T-helper 17 cell (primary cell): Measurements from ENCODE around the gene RTL3. TPM values are rescaled to one million over a fixed set of nuclear protein-coding genes. Genes with fewer than 3 reads are reported as not detected.

Experiments
- ATAC-seq: fragments of 150-1000 bp; cut with Tn5 transposase; 2 replicates; pipeline ENCODE4 v1.10.0; 2021; ENCODE audit warnings: mild to moderate bottlenecking, moderate library complexity
- DNase-seq, 3 donors: peaks; one replicate each; pipeline versions ENCODE4 v3.0.0 to v3.0.0-alpha.2; 2020 to 2021
- H3K9me3 ChIP-seq: one replicate; pipeline ENCODE4 v1.7.0; 2013; ENCODE audit warnings: low read length, mild to moderate bottlenecking; ENCODE audit not compliant: control insufficient read depth, poor library complexity, severe bottlenecking
- H3K27ac Mint-ChIP-seq: one replicate; pipeline ENCODE4 v1.8.0; 2022; ENCODE audit warnings: mild to moderate bottlenecking, moderate library complexity, mixed read lengths
- H3K27me3 Mint-ChIP-seq: one replicate; pipeline ENCODE4 v1.8.0; 2022; ENCODE audit warnings: mixed read lengths
- H3K36me3 Mint-ChIP-seq: one replicate; pipeline ENCODE4 v1.8.0; 2022; ENCODE audit warnings: low read depth, mixed read lengths
- H3K4me1 Mint-ChIP-seq: one replicate; pipeline ENCODE4 v1.8.0; 2022; ENCODE audit warnings: mild to moderate bottlenecking, mixed read lengths
- H3K4me3 Mint-ChIP-seq: one replicate; pipeline ENCODE4 v1.8.0; 2022; ENCODE audit warnings: mild to moderate bottlenecking, moderate library complexity, mixed read lengths
- total RNA-seq, 4 donors: library from RNA in 2 of 4; stranded (reverse) in 2 of 4; gene quantifications; one replicate each; pipeline ENCODE4 v1.2.3 and lab custom pipeline; 2022 to 2026

RTL3 gene
- total RNA-seq (not detected), total RNA-seq (lab: John Stamatoyannopoulos, UW) (0 reads per million in 2 donors)

GRCh38 chrX:78658845-78659744 lies at the start of gene RTL3:
RTL3 (minus strand) TSS chrX:78659328; CDS start chrX:78658420, 908 bp downstream.
- Mint-ChIP-seq H3K36me3 (no peaks in the 10 kb centered on the region), H3K4me3 (no peak within 1 kb of the TSS), H3K27me3 (no peaks in the 10 kb centered on the region), H3K27ac (no peak within 1 kb of the TSS), H3K4me1 (peaks cover 2% of the 10 kb centered on the region)
- H3K9me3 ChIP-seq: no peaks in the 10 kb centered on the region
- ATAC-seq (no peak), DNase-seq (no peak)

DNA sequence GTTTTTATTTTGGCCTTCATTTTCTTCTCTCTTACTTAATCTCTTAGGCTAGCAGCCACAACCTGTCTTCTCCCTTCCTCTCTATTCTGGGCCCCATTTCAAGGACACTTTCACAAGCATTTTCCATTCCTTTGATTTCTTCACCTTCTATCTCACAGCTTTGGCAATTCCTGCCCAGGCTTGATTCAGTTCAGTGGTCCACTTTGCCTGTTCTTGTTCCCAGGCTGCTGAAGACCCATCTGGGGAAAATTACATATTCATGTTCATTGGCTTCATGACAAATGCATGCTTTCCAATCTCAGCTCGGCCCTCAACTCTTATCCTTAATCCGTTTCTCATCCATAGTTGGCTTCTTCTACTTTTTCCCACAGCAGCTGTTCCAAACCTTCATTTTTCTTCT lies 49.7 kb upstream of the RTL3 start:
- Mint-ChIP-seq H3K36me3 (peaks cover 2% of the 10 kb centered on the region), H3K27ac (no peak overlapping the region), H3K4me3 (no peak overlapping the region), H3K4me1 (peaks cover 2% of the 10 kb centered on the region), H3K27me3 (peaks cover 8% of the 10 kb centered on the region)
- no peak for DNase-seq
- ATAC-seq: no peak
- no peaks in the 10 kb centered on the region for H3K9me3 ChIP-seq

DNA sequence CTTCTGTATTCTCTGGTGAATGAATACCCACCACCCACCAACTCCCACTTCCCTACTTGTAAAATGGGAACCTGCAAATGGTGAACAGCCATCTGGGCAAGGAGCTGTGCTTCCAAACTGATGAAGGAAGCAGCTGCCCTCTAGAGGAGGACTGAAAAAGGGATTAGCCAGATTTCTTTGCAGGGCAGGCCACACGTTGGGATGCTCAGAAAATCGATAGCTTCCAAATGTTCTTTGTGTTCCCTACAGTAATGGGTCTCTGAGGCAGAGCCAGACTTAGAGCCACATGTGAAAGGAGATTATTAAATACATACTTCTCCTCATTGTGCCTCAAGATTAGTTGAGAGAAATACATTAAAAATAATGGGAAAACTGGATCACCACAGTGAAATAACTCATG lies 49.1 kb upstream of the RTL3 start:
- H3K27ac Mint-ChIP-seq: no peak overlapping the region
- no peak for DNase-seq
- no peak for ATAC-seq

DNA sequence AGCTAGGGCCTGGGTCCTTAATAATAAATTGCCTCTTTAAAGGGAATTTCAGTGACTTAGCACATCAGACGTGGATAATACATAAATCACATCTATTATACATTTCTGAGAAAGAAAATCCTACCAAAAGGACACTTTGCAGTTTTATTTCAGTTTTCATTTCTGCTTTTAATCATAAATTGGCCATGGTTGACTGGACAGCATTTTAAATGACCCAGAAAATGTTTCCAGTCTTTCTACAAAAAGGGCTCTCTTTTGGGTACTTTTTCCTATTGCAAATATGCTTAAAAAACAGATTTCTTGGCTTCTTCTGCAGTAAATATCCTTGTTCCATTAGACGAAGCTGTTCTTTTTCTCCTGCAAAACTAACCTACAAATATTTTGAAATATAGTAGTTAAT lies 46.9 kb upstream of the RTL3 start:
- ATAC-seq (no peak), DNase-seq (no peak)
- H3K27ac Mint-ChIP-seq: no peak overlapping the region
- no peaks in the 10 kb centered on the region for H3K27me3 Mint-ChIP-seq
- H3K4me3 Mint-ChIP-seq: no peak overlapping the region
- no peaks in the 10 kb centered on the region for H3K36me3 Mint-ChIP-seq
- peaks cover 2% of the 10 kb centered on the region for H3K4me1 Mint-ChIP-seq
- H3K9me3 ChIP-seq: no peaks in the 10 kb centered on the region

More for the DNA sequence above, 49.1 kb upstream of the RTL3 start:
- Mint-ChIP-seq H3K4me3 (no peak overlapping the region), H3K27me3 (peaks cover 4% of the 10 kb centered on the region), H3K36me3 (peaks cover 2% of the 10 kb centered on the region), H3K4me1 (peaks cover 2% of the 10 kb centered on the region)
- H3K9me3 ChIP-seq: no peaks in the 10 kb centered on the region

DNA sequence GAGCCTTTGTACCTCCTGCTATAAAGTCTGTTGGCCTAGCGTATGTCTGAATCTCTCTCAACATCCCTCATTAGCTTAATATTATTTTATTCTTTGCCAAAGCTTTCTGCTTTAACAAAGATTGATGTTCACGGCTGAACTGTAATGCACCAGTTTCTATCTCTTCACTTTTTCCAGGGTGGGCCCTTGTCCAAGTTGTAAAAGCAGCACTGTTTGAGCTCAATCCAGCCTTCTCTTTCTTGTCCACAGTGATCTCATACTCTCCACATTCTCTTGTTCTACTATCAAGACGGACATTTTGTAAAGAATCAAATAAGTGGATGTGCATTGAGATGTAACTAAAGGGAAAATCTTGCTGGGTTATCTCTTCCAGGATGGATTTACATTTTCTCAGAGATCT lies 34.4 kb upstream of the RTL3 start:
- no peaks in the 10 kb centered on the region for H3K36me3 Mint-ChIP-seq
- peaks cover 3% of the 10 kb centered on the region for H3K9me3 ChIP-seq
- no peak for ATAC-seq
- peaks cover 3% of the 10 kb centered on the region for H3K4me1 Mint-ChIP-seq
- no peaks in the 10 kb centered on the region for H3K27me3 Mint-ChIP-seq
- H3K4me3 Mint-ChIP-seq: no peak overlapping the region
- DNase-seq: no peak
- H3K27ac Mint-ChIP-seq: no peak overlapping the region

DNA sequence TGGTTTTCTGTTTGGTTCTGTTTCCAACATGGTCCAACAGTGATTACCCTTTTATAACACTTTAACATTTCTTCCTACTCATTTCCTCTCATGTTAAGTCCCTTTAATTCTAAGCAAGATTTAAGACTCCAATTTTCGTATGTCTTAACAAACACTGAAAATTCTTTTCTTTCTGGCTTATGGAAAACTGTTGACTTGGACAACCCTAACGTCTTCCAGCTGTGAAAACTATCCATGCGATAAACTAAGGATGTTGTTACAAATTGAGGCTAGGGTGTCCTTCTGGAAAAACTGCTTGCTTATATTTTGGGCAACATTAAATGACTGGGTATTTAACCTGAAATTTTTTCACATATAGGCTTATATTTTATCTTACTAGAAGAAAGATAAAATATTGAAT lies 33.9 kb upstream of the RTL3 start:
- DNase-seq: no peak
- no peak overlapping the region for H3K27ac Mint-ChIP-seq
- no peak for ATAC-seq
- peaks cover 3% of the 10 kb centered on the region for H3K4me1 Mint-ChIP-seq
- peaks cover 3% of the 10 kb centered on the region for H3K9me3 ChIP-seq
- H3K36me3 Mint-ChIP-seq: no peaks in the 10 kb centered on the region
- H3K4me3 Mint-ChIP-seq: no peak overlapping the region
- H3K27me3 Mint-ChIP-seq: no peaks in the 10 kb centered on the region

DNA sequence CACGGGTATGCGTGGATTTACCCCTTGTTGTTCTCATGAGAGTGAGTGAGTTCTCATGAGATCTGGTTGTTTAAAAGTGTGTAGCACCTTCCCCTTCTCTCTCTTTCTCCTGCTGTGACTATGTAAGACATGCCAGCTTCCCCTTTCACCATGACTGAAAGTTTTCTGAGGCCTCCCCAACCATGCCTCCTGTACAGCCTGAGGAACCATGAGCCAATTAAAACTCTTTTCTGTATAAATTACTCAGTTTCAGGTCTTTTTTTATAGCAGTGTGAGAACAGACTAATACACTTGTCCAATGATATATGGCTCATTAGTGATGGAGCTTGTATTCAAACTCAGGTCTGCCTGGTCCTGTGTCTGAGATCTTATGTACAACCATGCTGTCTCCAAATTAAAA lies 28.5 kb upstream of the RTL3 start:
- DNase-seq (no peak), ATAC-seq (no peak)
- H3K4me1 Mint-ChIP-seq: peaks cover 2% of the 10 kb centered on the region
- no peak overlapping the region for H3K27ac Mint-ChIP-seq
- no peaks in the 10 kb centered on the region for H3K27me3 Mint-ChIP-seq
- H3K9me3 ChIP-seq: no peaks in the 10 kb centered on the region
- H3K36me3 Mint-ChIP-seq: no peaks in the 10 kb centered on the region
- H3K4me3 Mint-ChIP-seq: peak overlapping the region; percentile 41

DNA sequence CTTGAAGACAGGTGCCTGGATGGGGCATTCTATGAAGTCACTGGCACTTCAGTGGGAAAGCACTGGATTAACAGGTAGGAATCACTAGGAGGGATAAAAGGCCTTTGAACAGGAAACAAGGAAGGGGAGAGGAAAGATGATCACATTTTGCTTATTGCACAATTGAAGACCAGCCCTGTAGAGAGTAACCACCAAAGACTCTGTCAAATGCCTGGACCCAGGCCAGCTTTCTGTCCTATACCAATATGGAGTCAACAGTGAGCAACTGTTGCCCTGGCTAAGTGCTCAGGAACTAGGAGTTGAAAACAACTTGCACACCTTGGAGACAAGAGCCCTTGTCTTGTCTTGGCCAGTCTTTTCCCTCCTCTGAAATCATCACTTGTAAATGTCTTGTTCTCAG lies 14.1 kb upstream of the RTL3 start:
- H3K36me3 Mint-ChIP-seq: no peaks in the 10 kb centered on the region
- no peaks in the 10 kb centered on the region for H3K9me3 ChIP-seq
- DNase-seq: no peak
- H3K4me3 Mint-ChIP-seq: no peak overlapping the region
- no peak overlapping the region for H3K27ac Mint-ChIP-seq
- no peaks in the 10 kb centered on the region for H3K27me3 Mint-ChIP-seq
- H3K4me1 Mint-ChIP-seq: no peaks in the 10 kb centered on the region
- ATAC-seq: no peak

DNA sequence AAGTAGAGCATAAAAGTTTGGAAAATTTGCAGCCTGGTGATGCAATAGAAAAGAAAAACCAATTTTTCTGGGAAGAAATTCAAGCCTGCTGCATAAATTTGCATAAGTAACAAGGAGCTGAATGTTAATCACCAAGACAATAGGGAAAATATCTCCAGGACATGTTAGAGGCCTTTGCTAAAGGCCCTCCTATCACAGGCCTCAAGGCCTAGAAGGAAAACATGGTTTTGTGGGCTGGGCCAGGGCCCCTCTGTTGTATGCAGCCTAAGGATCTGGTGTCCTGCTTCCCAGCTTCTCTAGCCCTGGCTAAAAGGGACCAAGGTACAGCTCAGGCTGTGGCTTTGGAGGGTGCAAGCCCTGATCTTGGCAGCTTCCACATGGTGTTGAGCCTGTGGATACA lies 6.2 kb upstream of the RTL3 start:
- H3K4me1 Mint-ChIP-seq: peaks cover 3% of the 10 kb centered on the region
- no peak overlapping the region for H3K27ac Mint-ChIP-seq
- H3K9me3 ChIP-seq: no peaks in the 10 kb centered on the region
- H3K4me3 Mint-ChIP-seq: no peak overlapping the region
- ATAC-seq (no peak), DNase-seq (no peak)
- no peaks in the 10 kb centered on the region for H3K27me3 Mint-ChIP-seq
- H3K36me3 Mint-ChIP-seq: no peaks in the 10 kb centered on the region

DNA sequence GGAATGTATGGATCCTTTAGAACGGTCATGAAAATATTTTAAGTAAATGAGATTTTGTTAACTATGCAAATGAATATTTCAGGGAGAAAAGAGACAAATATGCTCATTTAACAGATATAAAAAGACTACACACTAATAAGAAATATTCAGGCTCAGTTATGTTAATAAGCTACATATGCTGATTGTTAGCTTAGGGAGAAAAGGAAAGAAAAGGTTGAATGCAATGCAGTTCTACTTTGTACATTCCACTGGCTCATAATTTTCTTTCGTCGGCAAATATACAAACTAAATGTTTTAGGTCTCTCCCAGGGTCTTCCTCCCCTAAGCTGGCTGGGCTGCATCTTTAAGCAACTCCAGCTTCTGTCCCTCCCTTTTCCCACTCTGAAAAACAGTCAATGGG lies 2.7 kb upstream of the RTL3 start:
- peaks cover 2% of the 10 kb centered on the region for H3K4me1 Mint-ChIP-seq

GRCh38 chrX:78659955-78660354 lies 827 bp upstream of the RTL3 start:
- H3K9me3 ChIP-seq: no peaks in the 10 kb centered on the region
- Mint-ChIP-seq H3K4me3 (no peak overlapping the region), H3K4me1 (peaks cover 2% of the 10 kb centered on the region), H3K27ac (no peak overlapping the region), H3K36me3 (no peaks in the 10 kb centered on the region), H3K27me3 (no peaks in the 10 kb centered on the region)
- ATAC-seq: no peak
- DNase-seq: no peak

More for the DNA sequence above, 2.7 kb upstream of the RTL3 start:
- Mint-ChIP-seq H3K36me3 (no peaks in the 10 kb centered on the region), H3K4me3 (no peak overlapping the region), H3K27ac (no peak overlapping the region), H3K27me3 (no peaks in the 10 kb centered on the region)
- H3K9me3 ChIP-seq: no peaks in the 10 kb centered on the region
- ATAC-seq: no peak
- DNase-seq: no peak

- Mint-ChIP-seq H3K27me3 (no peaks in the 10 kb centered on the region), H3K4me1 (peaks cover 2% of the 10 kb centered on the region), H3K4me3 (no peak overlapping the region), H3K27ac (no peak overlapping the region), H3K36me3 (no peaks in the 10 kb centered on the region)
- H3K9me3 ChIP-seq: no peaks in the 10 kb centered on the region
- ATAC-seq: no peak
- DNase-seq: no peak
These were observed 714 bp downstream of the RTL3 start for GRCh38 chrX:78658414-78658813.

DNA sequence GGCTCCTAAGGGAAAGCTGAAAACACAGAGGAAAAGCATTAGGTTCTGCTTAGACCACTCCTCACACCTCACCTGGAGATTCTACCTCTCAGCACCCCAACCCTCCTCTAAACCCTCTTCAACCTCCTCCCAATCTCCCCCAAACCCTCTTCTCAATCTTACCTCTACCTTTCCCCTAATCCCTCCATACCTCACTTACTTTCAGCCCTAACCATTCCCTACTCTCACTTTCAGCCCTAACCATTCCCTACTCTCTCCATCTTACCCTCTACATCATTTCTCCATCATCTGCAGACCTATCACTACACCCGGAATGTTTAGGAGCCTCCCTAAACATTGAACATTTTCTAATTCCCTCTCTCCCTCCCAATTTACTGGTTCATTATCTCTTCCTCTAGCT lies 3.5 kb downstream of the RTL3 start:
- ATAC-seq (no peak), DNase-seq (no peak)
- Mint-ChIP-seq H3K4me3 (no peak overlapping the region), H3K27ac (no peak overlapping the region), H3K36me3 (no peaks in the 10 kb centered on the region), H3K27me3 (no peaks in the 10 kb centered on the region), H3K4me1 (peaks cover 8% of the 10 kb centered on the region)
- H3K9me3 ChIP-seq: no peaks in the 10 kb centered on the region
